Medulla oblongata (tissue), 1 donor: ENCODE data around the gene YRDC.

Experiments used
- DNase-seq: peaks from one replicate; pipeline ENCODE4 v3.0.0-alpha.2; 2015; ENCODE audit errors: extremely low spot score

YRDC gene

GRCh38 chr1:37822906-37823815, 15.2 kb upstream of the YRDC start:
- DNase-seq, result no peak

GRCh38 chr1:37821481-37821880, 13.5 kb upstream of the YRDC start:
- DNase-seq, result no peak

GRCh38 chr1:37817481-37817880, 9.5 kb upstream of the YRDC start:
- peak; percentile 85 for DNase-seq

- DNase-seq, result peak; percentile 66
Observed at GRCh38 chr1:37814252-37814651, 6.2 kb upstream of the YRDC start.

- no peak for DNase-seq
Observed at GRCh38 chr1:37813529-37814145, 5.6 kb upstream of the YRDC start.

- DNase-seq, result peak; percentile 84
Observed at GRCh38 chr1:37811027-37811655, 3.1 kb upstream of the YRDC start.

GRCh38 chr1:37809942-37810341, 1.9 kb upstream of the YRDC start:
- DNase-seq, result no peak

- DNase-seq, result peak; percentile 97
Observed at GRCh38 chr1:37808369-37809319, 636 bp upstream of the YRDC start.

GRCh38 chr1:37807220-37807554, 821 bp downstream of the YRDC start:
- no peak for DNase-seq

GRCh38 chr1:37802439-37802838, 5.6 kb downstream of the YRDC start:
- DNase-seq, result no peak

GRCh38 chr1:37797750-37798345, 10.2 kb downstream of the YRDC start:
- DNase-seq, result no peak

- DNase-seq, result peak; percentile 19
Observed at GRCh38 chr1:37795340-37796125, 12.5 kb downstream of the YRDC start.

- DNase-seq, result no peak
Observed at GRCh38 chr1:37794372-37795339, 13.4 kb downstream of the YRDC start.

- peak; percentile 11 for DNase-seq
Observed at GRCh38 chr1:37793773-37794371, 14.1 kb downstream of the YRDC start, which contains the start of gene MANEAL. Gene MANEAL, plus strand, starts transcription at chr1:37793847. Its CDS starts 336 bp downstream, at chr1:37794183.

GRCh38 chr1:37792943-37793686, 14.9 kb downstream of the YRDC start:
- DNase-seq, result no peak

GRCh38 chr1:37782491-37782890, 25.5 kb downstream of the YRDC start:
- no peak for DNase-seq

GRCh38 chr1:37778654-37779053, 29.4 kb downstream of the YRDC start:
- no peak for DNase-seq

GRCh38 chr1:37776946-37777516, 31.0 kb downstream of the YRDC start:
- no peak for DNase-seq
